Panc1 (cell line): ENCODE data around the gene USP15.

Source experiments
- SIN3A ChIP-seq: IDR thresholded peaks from 2 replicates; pipeline ENCODE4 v1.6.1; 2012; ENCODE audit warnings: low read depth, mild to moderate bottlenecking, low read length, moderate library complexity, borderline replicate concordance; ENCODE audit not compliant: insufficient read depth
- TCF7L2 ChIP-seq: IDR thresholded peaks from 2 replicates; pipeline ENCODE4 v1.6.1; 2011; ENCODE audit warnings: mild to moderate bottlenecking, low read depth, low read length, inconsistent platforms
- TF ChIP-seq, protein P1 (sequence below): fragments of 450-650 bp; IDR thresholded peaks from 2 replicates; pipeline ENCODE4 v1.5.1; 2017; ENCODE audit warnings: mild to moderate bottlenecking

DNA sequence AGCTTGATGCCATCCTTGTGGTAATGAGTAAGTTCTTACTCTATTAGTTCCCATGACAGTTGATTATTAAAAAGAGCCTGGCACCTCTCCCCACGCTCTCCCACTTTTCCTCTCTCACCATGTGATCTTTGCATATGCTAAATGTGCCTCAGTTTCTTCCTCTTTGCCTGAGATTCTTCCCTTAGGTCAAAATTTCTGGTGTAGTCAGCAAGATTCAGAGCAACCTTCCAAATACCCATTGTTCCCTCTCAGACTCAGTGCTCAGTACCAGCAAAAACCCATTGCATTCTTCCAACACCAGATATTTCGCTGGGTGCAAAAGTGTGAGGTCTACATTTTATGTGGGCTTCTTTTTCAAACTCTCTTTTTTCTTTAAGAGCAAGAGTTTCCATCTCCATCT is 10.8 kb upstream of the USP15 start:
- no peak for TF ChIP-seq TCF7L2
- TF ChIP-seq, protein P1, sequence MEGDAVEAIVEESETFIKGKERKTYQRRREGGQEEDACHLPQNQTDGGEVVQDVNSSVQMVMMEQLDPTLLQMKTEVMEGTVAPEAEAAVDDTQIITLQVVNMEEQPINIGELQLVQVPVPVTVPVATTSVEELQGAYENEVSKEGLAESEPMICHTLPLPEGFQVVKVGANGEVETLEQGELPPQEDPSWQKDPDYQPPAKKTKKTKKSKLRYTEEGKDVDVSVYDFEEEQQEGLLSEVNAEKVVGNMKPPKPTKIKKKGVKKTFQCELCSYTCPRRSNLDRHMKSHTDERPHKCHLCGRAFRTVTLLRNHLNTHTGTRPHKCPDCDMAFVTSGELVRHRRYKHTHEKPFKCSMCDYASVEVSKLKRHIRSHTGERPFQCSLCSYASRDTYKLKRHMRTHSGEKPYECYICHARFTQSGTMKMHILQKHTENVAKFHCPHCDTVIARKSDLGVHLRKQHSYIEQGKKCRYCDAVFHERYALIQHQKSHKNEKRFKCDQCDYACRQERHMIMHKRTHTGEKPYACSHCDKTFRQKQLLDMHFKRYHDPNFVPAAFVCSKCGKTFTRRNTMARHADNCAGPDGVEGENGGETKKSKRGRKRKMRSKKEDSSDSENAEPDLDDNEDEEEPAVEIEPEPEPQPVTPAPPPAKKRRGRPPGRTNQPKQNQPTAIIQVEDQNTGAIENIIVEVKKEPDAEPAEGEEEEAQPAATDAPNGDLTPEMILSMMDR, result no peak
- no peak for TF ChIP-seq SIN3A
